ENCODE results near the gene PTX3.

Gene PTX3

DNA sequence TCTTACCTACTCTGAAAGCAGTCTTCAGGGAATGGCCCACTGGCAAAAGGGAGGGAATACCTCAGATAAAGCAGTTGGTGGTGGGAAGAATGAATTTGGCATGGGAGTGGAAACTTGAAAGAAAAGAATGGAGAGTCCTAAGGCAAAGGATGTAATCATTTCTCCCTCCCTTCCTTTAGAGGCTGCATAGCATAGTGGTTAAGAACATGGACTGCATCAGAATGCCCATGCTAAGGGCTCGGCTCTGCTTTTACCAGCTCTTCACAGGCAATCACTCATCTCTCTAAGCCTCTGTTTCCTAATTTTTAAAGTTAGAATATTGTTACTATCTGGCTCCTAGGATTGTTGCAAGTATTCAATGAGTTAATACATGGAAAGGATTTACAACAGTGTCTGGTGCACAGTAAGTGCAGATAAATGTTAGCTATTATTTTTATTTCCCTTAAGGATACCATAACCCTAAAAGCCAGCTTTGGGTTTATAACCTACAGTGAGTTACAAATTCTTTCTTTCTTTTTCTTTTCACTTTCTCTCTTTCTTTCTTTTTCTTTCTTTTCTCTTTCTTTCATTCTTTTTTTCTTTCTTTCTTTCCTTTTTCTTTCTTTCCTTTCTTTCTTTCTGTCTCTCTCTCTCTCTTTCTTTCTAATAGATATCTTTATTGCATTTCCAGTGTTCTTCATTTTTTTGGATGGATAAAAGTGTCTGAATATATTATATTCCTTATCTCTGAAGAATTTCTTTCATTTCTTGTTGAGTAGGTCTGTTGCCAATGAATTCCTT, 43.0 kb downstream of the PTX3 start:
- no peak for DNase-seq

- no peak for DNase-seq
These were observed 50.7 kb downstream of the PTX3 start for GRCh38 chr3:157487339-157487738.

DNA sequence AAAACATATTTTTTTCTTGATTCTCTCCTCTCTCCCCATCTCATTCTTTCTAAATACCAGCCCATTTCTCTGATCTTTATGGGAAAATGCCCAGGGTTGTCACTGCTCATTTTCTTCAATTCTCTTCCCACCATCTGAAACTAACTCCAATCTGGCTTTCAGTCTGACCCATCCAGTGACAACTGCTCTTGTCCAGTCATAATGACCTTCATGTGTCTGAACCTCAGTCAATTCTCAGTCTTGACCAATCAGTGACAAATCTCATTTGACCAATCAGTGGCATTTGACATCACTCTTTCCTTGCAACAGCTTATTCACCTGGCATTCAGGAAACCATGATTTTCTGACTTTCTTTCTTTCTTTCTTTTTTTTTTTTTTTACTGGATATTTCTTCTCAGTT, 51.5 kb downstream of the PTX3 start:
- DNase-seq: no peak

- no peak for DNase-seq
These were observed 54.5 kb downstream of the PTX3 start for GRCh38 chr3:157491136-157491535.

Data from fibroblast of skin of right biceps (primary cell).